HG03280 (cell line): ENCODE measurements around the gene PHLDB1.

Experiments
- ATAC-seq: cut with Tn5 transposase; IDR thresholded peaks from one replicate; pipeline ENCODE4 v1.9.1; 2021; ENCODE audit warnings: mild to moderate bottlenecking, moderate library complexity; ENCODE audit not compliant: unreplicated experiment

PHLDB1 gene

DNA sequence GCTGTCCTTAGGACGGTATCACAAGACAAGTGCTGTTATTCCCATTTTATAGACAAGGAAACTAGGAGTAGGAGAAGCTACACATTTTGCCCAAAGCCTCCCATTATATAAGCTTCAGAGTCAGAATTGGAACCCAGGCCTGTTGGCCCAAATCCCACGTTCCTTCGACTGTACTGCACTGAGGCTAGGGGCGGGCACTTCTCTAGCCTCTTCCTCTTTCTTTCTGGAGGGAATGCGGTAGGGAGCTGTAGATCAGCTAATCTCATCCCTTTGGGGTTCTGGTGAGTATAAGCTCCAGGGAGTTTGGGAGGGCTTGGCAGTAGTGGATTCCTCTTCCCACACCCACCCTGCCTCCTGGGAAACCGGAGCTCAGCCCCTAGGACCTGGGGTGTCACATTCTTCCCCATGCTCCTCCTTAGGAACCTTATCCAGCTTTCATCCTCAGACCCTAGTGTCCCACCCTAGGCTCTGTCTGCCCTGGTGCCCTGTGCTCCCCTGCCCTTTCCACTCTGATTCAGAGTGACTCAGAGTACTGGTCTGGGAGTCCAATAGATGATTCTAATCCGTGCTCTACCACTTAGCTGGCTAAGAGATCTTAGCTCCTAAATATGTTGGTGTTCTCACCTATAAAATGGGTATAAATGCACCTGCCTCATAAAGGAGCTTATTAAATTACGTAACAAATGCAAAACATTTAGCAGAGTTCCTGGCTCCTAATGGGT lies 29.3 kb downstream of the PHLDB1 start:
- ATAC-seq, result no peak

DNA sequence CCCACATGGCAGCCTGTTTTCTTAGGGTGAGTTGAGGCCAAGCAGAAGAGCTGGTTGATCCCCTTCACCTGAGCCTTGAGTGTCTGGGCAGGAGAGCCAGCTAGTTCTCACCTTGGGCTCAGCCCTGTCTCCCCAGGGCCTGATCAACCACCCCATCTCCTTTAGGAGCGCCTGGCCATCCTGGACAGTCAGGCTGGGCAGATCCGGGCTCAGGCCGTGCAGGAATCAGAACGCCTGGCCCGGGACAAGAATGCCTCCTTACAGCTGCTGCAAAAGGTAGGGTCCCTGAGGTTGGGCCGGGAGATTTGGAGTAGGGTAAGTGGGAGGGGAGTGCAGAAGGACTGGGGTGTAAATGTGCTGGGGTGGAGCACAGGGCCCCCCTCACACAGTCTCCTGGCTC lies 31.3 kb downstream of the PHLDB1 start:
- no peak for ATAC-seq

DNA sequence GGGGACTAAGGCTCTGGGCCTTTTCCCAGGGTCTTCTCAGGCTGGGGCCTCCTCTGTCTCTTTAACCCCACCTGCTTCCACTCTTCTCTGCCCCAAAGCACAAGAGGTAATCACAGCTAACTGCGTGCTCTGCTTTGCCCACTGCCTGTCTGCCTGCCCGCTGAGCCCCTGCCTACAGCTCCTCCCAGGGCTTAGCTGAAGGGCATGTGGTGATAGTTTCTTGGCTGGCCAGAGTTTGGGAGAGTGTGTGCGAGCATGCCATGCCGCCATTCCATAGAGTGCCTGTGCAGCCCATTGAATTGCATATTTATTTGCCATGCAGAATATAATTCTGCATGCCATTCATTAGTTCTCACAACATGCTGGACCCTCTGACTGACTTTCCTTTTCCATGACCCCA lies 32.5 kb downstream of the PHLDB1 start:
- no peak for ATAC-seq

DNA sequence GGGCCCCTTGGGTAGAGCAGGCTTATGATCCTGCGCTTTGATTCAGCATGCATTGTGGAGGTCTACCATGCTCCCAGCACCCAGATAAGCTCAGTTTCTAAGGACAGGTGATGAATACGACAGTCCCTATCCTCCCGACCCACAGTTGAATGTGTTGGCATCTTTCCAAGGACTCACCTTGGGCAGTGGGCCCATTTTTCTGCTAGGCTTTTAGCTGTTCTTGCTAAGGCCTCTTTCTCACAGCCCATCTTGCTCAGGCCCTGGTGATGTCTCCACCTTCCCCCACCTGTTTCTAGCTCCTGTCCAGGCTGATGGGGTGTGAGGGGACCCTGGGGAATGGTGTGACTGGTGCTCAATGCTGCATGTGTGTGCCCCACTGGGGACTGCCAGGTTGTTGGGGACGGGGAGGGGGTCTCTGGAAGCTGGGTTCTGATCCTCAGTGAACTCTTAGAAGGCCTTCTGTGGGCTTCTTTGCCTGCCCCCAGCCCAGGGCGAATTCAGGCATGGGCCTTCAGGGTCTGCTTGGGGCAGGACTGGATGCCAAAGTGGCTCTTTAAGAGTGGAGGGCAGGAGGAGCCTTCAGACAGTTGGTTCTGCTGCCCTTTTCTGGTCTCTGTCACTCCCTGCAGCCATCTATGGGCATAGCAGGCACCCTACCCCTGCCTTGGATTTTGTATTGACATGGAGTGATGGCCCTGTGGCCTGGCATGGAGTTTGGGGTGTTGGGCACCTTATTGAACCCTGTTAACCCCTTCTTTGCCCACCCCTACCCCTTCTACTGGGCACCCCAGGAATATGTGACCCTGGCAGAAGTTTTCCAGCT lies 33.1 kb downstream of the PHLDB1 start:
- ATAC-seq, result no peak

DNA sequence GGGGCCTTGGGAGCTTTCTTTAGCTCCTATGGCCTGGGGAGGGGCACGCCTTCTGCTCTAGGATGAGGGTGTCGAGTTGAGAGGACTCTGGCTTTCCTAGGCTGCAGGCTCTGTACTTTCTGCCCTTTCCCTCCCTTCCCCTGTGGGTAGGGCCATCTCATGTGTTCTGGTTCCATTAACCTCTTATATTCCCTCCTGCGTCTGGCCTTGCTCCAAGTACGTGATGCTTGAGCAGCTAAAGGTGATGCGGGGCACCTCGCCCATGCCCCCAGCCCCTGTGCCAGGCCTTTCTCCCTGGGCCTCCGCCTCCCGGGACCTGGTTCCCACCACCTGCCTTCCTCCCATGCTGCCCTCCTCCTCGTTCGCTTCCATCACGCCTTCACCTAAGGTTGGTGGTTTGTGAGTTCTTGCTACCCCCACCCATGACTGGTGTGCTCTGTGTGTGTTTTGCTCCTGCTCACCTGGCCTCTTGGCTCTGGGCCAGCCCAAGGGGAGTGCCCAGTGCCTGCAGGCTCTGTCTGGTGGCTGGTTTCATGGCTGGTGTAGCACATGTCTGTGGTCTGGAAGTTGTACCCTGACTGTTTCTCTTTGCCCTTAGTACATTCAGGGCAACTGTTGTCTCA lies 34.1 kb downstream of the PHLDB1 start:
- ATAC-seq, result no peak

DNA sequence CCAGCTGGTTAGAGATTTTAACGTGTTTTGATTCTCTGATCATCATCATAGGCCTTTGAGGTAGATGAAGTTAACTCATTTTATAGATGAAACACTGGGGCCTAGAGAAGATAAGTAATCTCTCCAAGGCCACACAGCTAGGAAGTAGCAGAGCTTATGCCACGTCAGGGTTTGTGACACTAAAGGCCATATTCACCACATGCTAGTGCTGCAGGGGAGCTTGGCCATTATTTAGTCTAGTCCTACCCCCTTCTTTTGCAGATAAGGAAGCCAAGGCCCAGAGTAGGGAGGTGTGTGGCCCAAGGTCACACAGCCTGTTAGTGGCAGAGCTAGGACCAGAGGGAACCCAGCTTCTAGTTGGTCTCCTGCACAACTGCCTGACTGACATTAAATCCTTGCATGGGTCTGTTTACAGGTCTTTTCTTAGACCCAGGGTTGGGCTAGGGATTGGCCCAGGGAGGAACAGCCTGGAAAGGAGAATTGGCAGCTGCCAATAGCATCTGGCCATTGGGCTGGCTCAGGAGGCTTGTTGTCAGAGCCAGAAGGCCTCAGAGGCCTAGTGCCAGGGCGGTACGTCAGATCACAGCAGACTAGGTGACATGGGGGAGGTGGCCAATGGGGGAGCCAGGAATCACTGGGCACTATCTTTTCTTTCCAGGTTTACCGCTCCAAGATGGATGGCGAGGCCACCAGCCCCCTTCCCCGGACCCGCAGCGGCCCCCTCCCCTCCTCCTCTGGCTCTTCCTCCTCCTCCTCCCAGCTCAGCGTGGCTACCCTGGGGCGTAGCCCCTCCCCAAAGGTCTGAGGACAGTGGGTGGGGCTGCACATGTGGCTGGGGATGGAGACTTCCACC lies 36.0 kb downstream of the PHLDB1 start:
- no peak for ATAC-seq

DNA sequence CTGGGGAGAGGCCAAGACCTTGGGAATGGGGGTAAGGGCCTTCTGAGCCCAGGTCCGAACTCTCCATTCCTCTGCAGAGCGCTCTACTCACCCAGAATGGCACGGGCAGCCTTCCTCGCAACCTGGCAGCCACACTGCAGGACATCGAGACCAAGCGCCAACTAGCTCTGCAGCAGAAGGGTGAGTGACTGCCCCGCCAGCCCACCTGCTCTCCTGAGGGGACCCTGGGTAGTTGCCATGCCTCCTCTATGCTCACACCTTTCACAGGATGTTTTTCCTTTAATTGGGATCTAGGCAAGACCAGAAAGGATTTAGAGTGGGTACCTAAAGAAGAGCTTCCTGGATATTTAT lies 36.6 kb downstream of the PHLDB1 start:
- no peak for ATAC-seq

DNA sequence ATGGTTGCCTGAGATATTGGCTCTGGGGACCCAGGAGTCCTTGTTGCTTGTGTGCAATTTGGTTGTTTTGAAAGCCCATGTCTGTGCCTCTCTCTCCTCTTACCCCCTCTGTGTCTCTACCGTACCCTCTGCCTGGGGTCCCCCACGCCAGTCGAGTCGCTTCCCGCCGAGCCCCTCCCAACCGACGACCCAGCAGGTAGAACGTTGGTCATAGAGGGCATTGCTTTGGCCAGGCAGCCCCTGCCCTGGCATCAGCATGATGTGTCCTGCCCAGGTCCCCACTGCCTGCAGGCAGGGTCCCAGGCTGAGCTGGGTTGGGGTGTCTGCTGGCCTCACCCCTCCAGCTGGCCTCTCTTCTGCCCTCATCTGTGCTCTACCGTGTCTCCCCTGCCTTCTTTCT lies 37.1 kb downstream of the PHLDB1 start:
- ATAC-seq, result no peak

DNA sequence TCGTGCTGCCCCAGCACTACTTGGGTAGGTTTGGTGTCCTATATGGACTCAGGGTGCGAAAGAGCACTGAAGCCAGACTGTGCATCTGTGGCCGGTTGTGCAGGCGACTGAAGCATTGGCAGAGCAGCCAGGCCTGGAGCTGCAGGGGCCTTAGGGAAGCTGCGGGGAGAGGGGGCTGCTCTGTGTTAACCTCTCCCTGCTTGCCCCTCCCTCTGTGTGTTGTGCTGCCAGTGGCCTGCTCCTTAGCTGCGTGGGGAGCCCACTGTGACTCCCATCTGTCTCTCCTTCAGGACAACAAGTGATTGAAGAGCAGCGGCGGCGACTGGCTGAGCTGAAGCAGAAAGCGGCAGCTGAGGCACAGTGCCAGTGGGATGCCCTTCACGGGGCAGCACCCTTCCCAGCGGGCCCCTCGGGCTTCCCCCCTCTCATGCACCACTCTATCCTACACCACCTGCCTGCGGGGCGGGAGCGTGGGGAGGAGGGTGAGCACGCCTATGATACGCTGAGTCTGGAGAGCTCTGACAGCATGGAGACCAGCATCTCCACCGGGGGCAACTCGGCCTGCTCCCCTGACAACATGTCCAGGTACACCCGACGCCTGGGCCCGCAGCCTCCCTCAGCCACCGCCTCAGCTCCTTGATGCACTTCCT lies 37.8 kb downstream of the PHLDB1 start:
- no peak for ATAC-seq

DNA sequence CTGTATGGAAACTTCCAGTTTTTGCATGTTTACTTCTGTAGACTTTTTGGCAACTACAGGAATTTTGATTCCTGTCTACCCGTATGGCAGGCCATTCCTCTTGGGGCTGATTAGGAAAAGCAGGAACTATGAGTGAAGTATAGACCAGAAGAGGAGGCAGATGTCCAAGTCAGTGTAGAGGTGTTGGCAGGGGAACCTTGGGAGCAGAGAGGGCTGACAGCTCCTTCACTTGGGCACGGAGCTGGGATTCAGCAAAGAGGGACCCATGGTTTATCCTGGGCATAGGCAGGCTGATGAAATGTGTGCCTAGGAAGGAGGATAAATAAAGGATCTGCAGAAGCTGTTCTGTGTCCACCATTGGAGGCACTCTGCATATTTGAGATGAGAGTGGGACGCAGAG lies 39.0 kb downstream of the PHLDB1 start:
- no peak for ATAC-seq

DNA sequence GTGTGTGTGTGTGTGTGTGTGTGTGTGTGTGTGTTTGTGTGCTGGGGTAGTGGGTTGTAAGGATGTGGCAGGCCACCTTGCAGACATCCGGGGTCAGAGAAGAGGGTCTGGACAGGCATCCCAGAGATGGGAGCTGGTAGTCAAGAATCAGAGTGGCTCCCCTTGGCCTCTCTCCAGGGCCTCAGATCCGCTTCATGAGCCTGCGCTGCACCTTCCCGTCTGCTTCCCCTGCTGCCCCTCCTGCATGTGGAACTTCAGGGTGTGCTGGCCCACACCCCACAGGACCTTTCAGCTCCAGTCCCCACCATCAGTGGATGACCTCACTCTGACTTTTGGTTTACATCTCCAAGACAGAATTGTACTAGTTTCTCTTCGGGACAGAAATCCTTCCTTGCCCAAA lies 40.9 kb downstream of the PHLDB1 start:
- no peak for ATAC-seq

DNA sequence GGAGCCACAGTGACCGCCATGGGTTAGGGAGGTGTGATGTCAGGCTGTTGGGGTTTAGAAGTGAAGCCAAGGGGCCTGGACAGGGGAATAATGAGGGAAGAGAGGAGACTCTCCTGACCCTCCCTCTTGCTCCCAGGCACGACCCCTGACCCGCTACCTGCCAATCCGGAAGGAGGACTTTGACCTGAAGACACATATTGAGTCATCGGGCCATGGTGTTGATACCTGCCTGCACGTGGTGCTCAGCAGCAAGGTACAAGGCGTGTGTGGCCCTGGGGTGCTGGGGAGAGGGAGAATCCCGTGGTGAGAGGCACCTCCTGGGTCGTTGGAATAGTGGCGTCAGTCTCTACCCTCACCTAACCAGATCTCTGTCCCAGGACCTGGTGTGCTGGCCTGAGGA lies 42.5 kb downstream of the PHLDB1 start:
- no peak for ATAC-seq

DNA sequence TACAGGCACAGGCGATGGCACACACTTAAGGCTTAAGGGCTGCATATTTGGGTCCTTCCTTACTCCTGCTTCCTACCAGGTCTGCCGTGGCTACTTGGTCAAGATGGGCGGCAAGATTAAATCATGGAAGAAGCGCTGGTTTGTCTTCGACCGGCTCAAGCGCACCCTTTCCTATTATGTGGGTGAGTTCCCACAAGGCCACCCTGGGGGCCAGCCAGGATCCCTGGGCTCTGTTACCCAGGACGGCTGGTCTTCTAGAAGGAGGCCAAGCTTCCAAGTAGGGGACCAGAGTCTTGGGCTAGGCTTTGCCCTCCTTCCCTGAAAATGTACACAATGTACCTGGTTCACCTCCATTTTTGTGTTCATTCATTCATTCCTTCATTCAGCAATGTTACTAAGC lies 43.0 kb downstream of the PHLDB1 start:
- ATAC-seq, result no peak

DNA sequence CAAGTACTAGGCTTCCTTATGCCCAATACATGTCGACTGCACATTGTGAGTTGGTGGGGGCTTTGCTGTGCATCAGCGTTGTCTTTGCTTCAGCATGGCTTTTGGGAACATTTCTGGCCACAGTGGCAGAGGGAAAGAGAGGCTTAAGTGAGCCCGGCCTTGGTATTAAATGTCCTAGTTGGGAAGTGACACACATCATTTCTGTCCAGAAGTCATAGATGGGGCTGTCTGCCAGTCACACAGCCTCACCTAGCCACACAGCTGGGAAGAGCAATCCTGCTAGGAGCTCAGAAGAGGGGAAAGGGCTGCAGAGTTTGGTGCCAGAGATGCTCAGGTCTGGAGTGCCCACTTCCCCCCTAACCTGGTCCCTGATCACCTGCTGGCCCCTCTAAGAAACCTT lies 44.4 kb downstream of the PHLDB1 start:
- ATAC-seq, result no peak

DNA sequence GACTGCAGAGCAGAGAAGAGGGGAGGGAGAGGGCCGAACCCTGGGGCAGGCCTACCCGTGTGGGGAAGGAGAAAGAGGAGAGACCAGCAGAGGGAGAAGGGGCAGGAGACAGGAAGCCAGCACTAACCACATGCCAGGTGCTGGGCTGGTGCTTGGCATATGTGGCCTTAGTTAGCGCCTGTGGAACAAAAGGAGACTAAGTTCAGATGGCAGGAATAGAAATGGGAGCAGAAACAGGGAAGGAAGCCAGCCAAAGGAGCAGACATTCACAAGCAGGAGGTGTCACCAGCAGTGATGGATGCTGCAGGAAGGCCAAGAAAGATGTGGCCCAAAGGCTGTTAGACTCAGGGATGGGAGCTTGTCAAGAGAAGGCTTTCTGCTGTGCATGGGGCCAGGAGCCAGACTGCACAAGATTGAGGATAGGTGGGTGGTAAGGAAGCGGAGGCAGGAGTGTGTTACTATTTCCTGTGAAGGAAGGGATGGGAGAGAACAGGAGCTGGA lies 45.3 kb downstream of the PHLDB1 start:
- ATAC-seq, result no peak

DNA sequence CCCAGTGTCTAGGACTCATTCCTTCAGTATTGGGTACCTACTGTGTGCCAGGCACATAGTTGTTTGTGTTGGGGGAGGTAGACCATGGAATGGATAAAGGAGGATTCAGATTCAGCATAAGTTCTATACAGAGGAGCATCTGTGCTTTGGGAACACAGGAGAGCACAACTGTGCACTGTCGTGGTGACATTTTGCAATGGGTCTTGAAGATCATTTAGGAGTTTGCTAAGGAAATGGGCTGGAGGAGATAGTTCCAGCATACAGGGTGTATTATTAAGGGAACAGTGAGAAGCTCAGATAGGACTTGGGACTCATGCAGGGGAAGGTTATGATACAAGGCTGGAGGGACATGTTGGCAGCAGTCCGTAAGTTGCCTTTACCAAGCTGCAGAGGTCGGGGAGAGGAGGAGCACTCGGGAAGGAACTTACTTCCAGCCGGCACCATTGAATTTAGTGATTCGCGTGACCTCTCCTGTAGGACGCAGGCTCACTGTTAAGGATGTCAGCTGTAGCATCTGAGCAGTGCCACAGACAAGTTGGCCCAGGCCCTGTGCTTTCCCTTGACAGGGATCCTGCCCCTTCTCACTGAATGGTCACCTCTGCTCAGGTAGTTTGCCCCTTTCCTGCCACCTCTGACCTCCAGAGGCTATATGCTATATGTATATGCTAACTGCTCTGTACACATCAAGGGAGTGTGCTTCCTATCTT lies 46.4 kb downstream of the PHLDB1 start:
- ATAC-seq, result no peak

DNA sequence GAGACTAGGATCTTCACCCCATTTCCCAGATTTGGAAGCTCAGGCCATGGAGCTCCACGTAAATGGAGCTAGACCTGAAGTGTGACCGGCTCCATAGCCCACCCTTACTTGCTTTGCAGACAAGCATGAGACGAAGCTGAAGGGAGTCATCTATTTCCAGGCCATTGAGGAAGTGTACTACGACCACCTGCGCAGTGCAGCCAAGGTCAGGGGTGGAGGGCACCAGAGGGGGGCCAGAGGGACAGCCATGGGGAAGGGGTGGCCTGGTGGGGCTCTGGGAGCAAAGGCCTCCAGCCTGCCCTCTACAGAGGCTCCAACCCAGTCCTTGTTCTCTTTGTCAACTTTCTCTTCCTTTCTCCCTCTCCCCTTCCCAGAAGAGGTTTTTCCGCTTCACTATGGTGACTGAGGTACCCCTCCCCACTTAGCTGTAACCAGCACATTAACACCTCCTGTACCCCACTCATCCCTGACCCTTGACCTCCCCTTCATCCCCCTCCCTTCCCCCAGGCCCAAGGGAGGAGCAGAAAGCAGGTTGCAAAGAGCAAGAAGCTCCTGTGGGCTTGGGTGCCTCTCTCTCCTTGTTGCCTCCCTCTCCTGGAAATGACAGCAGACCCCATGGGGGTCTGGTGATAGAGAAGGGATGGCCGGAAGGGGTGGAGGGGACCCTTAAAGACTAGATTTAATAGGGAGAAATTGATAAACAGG lies 48.2 kb downstream of the PHLDB1 start:
- ATAC-seq, result no peak

DNA sequence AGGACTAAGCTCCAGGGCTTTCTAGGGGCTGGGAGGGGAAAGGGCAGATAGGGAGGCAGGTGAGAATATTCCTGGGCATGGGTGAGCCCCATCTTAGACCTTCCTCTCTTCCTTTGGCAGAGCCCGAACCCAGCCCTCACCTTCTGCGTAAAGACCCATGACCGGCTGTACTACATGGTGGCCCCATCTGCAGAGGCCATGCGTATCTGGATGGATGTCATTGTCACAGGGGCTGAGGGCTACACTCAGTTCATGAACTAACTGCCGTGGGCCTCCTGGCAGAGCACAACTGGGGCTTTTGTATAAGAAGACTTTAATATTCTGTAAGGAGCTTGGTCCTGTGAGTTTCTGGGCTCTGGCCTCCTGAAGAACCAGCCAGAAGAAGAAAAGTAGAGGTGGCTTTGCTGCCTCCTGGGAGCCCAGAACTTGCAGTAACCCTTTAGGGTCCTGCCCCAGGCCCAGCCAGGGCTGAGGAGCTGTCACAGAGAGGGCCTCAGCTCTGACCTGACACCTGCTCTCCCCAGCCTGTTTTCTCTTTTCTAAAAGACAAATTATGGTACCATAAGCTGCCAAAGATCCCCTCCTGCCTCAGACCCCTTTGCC lies 49.2 kb downstream of the PHLDB1 start:
- ATAC-seq, result no peak

DNA sequence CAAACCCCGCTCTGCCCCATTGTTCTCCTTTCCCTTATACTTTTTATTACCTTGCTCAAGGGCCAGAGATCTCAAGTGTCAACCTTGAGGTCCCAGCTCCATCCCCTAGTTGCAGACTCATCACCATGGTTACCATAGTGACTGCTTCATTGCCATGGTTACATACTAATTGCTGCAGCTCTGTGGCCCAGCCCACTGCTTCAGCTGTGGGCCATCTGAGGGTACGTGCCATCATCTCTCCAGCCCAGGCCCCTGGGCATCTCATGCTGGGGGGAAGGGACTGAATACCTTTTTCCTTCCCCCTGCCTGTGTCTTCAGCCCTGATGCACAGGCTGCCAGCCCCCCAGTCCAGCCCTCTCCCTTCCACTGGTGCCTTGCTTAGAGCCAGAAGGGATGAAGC lies 49.8 kb downstream of the PHLDB1 start:
- no peak for ATAC-seq
